HG03520 (cell line): ENCODE measurements around the gene PPP1R9A.
A peak's percentile ranks its signal among the peaks of the same experiment; 100 is the strongest.

Experiments
- ATAC-seq: cut with Tn5 transposase; IDR thresholded peaks from one replicate; pipeline ENCODE4 v1.9.1; 2021; ENCODE audit warnings: mild to moderate bottlenecking, moderate library complexity; ENCODE audit not compliant: unreplicated experiment

The PPP1R9A gene

GRCh38 chr7:95246831-95247370 lies 339.5 kb downstream of the PPP1R9A start:
- peak; percentile 58 for ATAC-seq

DNA sequence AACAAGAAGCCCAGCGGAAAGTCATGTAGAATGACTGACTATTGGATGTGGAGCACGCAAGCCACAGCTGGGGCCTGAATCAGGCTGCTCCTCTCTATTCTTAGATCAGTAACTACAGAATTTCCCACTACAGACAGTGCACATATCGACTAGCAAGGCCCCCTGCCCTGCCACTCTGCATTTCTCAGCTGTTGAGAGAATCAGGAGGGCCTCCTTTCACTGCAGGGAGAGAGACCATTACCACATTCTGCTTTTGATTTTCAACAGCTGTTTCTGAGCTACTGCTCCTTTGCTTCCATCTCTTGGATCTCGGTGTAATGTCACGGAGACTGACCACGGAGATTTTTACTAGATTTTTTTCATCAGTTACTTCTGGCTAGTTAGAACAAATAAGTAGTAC lies 343.2 kb downstream of the PPP1R9A start:
- no peak for ATAC-seq

DNA sequence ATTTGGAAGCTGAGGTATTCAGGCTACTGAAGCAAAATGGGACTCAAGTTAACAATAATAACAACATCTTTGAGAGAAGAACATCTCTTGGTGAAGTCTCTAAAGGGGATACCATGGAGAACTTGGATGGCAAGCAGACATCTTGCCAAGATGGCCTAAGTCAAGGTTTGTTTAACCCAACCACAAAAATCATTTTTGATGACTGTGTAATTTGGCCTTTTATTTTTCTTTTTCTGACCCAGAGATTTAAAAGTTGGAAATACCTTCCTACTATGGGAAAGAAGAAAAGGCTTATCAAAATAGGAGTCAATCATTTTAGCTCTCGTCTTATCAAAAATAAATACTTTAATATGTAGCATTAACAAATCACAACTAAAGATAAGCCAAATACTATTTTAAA lies 344.6 kb downstream of the PPP1R9A start:
- ATAC-seq: no peak

DNA sequence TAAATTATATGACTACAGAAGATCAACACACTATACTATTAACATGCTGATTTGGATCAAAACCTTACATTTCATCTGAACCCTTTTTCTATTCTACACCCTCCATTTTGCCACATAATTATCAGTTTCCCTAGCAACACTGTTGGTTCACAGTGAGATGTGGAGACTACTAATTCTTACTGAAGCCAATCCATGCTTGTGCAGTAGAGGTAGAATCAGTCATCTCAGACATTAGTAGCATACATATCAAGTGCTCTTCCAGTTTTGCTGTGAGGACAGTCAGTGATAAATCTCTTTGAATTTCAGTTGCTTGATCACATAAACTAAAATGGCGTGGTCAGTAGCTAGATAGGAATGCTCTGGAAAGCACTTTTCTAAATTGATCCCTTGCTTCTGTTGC lies 346.6 kb downstream of the PPP1R9A start:
- no peak for ATAC-seq

GRCh38 chr7:95255691-95256090 lies 348.3 kb downstream of the PPP1R9A start:
- no peak for ATAC-seq

GRCh38 chr7:95261895-95262415 lies 354.6 kb downstream of the PPP1R9A start:
- no peak for ATAC-seq

DNA sequence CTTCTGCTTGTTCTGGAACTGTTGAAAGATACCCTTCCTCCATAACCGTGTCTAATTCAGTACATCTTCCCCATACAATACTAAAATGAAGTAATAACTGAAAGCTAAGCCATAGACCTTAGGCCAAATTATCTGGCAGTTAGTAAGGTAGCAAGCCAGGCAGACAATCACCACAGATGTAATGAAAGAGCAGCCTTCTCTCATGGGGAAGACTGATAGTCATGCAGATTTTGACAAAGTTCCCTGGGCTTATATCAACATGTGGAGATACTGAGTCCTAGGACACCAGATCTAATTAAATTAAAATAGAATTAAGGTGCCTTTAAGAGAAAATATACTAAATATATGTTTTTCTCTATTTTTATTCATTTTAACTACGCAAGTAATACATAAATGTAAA lies 355.5 kb downstream of the PPP1R9A start:
- ATAC-seq: no peak

DNA sequence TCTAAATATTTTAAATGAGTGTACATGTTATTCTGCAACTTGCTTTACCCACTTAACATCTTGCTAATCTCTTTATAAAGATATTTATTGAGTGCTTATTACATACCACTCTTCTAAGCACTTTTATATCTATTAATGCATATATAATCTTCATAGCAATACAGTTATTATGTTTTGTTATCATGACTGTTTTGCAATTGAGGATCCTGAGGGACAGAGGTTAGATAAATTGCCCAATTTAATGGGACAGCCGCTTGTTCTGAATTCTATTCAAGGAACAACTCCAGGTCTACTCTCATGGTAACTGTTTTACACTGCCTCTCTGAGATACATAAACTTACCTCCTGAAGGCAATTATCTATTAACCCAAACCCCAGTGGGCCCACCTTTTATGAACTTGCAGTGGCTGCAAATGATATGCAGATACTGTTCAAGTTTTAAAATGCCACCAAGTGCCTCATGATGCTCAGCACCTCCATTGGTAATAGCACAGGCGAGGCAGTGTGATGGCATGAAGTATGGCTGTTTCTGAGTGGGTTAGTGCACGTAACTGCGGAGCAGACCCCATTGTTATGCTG lies 356.5 kb downstream of the PPP1R9A start:
- no peak for ATAC-seq

- ATAC-seq: no peak
These were observed 357.0 kb downstream of the PPP1R9A start for GRCh38 chr7:95264363-95264891.

GRCh38 chr7:95265634-95266033 lies 358.2 kb downstream of the PPP1R9A start:
- ATAC-seq: no peak

- ATAC-seq: no peak
These were observed 360.4 kb downstream of the PPP1R9A start for GRCh38 chr7:95267754-95268153.

DNA sequence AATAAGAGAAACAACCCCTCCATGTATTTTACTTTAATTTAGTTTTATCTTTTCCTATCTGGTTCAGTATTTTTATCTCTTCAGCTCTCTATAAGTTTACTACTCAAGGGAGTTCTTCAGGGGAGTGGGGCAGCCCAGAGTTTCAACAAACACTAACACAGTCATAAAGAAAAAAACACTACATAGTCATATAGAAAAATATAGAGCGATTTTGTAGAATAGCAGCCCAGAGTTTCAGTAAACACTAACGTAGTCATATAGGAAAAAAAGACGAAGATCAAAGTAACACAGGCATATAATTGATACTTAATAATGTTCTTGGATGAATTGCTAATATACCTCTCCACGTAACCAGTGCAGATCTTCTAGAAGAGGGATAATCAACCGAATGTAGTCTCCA lies 362.2 kb downstream of the PPP1R9A start:
- no peak for ATAC-seq

DNA sequence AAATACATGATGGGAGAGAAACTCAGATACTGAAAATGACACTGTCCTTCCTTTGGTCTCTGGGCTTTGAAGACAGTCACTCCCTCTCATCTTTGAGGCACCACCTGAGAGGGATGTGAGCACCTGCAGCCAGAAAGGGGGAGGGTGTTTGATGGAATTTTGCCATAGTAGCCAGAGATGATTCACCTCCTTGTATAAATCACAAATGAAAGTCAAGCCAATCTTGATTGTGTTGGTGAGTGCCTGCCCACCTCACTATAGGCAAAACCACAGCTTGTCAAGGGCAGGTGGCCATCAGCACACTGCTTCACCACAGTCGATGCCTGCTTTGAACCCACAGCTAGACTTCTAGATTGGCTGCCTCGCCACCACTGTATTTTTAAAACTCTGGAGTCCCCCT lies 368.7 kb downstream of the PPP1R9A start:
- no peak for ATAC-seq

- ATAC-seq: no peak
These were observed 372.0 kb downstream of the PPP1R9A start for GRCh38 chr7:95279417-95279816.

DNA sequence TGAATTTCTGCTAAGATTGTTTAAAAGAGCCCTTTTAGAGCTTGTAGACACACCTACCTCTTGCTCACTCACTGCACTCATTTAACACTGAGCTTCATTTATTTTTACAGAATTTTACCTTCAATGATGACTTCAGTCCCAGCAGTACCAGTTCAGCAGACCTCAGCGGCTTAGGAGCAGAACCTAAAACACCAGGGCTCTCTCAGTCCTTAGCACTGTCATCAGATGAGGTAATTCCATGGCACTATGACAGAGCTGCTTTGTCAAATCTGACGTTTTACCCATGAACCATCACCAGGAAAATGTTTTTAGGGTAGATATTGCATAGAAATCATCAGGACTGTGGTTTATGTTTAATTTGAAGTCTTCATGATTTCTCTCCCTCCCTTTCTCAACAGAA lies 378.7 kb downstream of the PPP1R9A start:
- no peak for ATAC-seq

GRCh38 chr7:95290166-95290830 lies 382.9 kb downstream of the PPP1R9A start:
- ATAC-seq: no peak

DNA sequence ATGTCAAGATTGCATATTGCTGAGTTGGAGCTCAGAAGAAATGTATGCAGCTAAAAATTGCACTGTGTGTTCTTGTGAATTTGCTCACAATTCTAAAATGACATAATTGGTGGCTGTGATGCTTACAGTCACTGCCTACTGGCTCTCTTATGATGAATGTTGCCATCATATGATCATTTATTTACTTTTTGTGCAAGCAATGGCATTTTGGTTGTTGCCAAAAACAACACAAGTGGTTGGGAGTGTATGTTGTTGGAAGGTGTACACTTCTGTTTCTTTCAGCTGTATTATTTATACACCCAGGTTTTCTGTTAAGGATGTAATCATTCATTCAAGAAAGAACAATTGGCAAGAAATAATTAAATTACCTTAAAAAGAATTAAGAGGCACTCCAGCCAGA lies 388.0 kb downstream of the PPP1R9A start:
- ATAC-seq: no peak

GRCh38 chr7:95296456-95296855 lies 389.1 kb downstream of the PPP1R9A start:
- ATAC-seq: no peak

GRCh38 chr7:95297041-95297440 lies 389.6 kb downstream of the PPP1R9A start:
- ATAC-seq: no peak

GRCh38 chr7:95298091-95298490 lies 390.7 kb downstream of the PPP1R9A start:
- no peak for ATAC-seq

DNA sequence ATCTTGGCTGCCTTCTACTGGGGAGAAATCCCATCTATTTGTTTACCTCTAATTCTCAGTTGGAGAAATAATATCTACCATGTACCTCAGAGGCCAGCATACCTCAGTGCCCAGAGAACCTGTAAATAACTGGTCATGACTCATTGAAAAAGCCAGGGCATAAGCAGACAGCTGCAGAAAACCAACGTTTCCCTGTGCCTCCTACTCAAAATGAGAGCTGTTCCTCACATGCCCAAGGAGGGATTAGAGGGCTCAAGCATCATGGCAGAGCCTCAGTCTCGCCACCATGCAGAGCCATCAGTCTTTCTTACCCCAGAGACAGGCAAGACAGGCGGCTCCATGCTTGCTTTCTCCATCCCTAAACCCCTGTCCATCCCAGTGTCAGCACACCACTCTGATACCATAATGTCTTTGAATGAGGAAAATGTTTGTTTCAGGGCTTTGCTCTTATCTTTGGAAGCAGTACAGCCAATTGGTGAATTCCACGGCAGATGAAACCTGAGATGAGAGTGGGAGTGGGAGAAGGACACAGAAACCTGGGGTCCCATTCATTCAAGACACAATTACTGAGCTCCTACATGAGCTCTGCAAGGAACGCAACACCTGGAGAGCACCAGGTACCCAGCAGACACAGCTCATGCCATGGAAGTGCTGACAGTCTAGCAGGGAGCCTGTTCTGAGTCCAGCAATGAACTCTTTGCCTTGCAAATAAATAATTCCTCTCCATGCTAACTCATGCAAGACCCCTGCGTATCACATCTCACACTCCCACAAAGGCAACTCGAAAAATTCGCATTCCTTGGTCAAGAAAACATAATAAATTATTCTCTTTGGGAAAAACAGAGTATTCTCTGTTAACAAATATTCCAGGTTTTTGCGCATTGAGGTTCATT lies 395.9 kb downstream of the PPP1R9A start:
- ATAC-seq: no peak
